KOPT-K1 (cell line): ENCODE results near the gene HMOX1.

Experiments
- H3K27ac ChIP-seq: fragments of 200-600 bp; sonication (generic); 2 replicates; pipeline ENCODE4 v1.5.1; 2016; ENCODE audit warnings: antibody characterized with exemption, mild to moderate bottlenecking, low read depth, low read length; ENCODE audit not compliant: poor library complexity, severe bottlenecking
- H3K36me3 ChIP-seq: fragments of 200-600 bp; sonication (generic); 2 replicates; pipeline ENCODE4 v1.5.1; 2017; ENCODE audit warnings: antibody characterized with exemption, mild to moderate bottlenecking, low read length, moderate library complexity; ENCODE audit not compliant: insufficient read depth
- H3K9me3 ChIP-seq: fragments of 200-600 bp; sonication (generic); 2 replicates; pipeline ENCODE4 v1.5.1; 2017; ENCODE audit warnings: antibody characterized with exemption, low read length, mild to moderate bottlenecking; ENCODE audit not compliant: insufficient read depth, poor library complexity, severe bottlenecking

The HMOX1 gene

DNA sequence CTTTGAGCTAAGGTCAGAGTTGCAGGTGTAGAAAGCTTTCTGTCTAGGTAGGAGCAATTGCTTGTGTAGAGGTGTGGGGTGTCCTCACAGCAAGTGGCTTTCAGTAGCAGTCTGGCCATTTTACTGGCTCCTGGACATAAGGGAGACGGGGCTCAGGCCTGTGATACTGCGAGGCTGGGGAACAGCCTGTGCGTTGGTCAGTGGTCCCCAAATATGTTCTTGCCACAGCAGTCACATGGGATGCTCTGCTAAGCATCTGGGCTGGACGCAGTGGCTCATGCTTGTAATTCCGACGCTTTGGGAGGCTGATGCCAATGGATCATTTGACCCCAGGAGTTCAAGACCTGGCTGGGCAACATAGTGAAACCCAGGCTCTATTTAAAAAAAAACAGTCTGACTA, 21.0 kb downstream of the HMOX1 start:
- H3K9me3 ChIP-seq, result no peaks in the 10 kb centered on the region
- H3K27ac ChIP-seq, result peak overlapping the region; percentile 96
- H3K36me3 ChIP-seq, result peaks cover 61% of the 10 kb centered on the region

- no peaks in the 10 kb centered on the region for H3K9me3 ChIP-seq
These were observed 22.5 kb downstream of the HMOX1 start for GRCh38 chr22:35403356-35403755.

DNA sequence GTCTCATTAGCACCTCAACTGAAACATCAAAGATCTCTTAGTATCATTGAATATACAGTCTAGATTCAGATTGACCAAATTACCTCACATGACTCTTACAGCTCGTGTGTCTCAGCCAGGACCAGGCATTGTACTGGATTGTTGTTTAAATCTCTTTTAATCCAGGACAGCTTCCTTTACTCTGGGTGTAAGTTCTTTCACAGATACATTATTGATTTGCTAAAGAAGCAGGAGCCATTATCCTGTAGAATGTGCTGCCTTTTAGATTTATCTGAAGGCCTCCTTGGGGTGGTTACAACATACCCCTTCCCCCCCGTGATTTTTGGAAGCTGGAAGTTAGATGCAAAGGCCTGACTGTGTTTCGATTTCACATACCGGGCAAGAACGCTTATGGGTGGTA, 23.3 kb downstream of the HMOX1 start:
- no peak overlapping the region for H3K27ac ChIP-seq
- peaks cover 84% of the 10 kb centered on the region for H3K36me3 ChIP-seq
- no peaks in the 10 kb centered on the region for H3K9me3 ChIP-seq

More at GRCh38 chr22:35403356-35403755, 22.5 kb downstream of the HMOX1 start:
- Histone ChIP-seq H3K27ac (no peak overlapping the region), H3K36me3 (peaks cover 76% of the 10 kb centered on the region)

GRCh38 chr22:35406443-35406842, 25.5 kb downstream of the HMOX1 start:
- H3K27ac ChIP-seq, result no peak overlapping the region
- peaks cover 100% of the 10 kb centered on the region for H3K36me3 ChIP-seq
- no peaks in the 10 kb centered on the region for H3K9me3 ChIP-seq

DNA sequence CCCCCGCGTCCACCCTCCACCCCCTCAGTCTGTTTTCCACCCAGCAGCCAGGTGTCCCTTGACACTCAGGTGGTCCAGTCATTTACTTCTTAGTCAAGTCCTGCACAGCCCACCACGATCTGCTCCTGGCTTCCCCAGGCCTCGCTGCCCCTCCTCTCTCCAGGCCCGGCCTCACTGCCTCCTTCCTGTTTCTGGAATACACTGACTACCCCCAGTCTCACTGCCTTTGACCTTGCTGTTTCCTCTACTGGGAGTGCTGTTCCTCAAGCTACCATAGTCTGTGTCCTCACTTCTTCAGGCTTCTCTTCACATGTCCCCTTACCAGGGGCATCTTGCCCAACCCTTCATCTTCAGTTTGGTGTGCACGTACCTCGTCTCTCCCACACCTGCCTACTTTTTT, 26.5 kb downstream of the HMOX1 start:
- Histone ChIP-seq H3K9me3 (no peaks in the 10 kb centered on the region), H3K27ac (no peak overlapping the region), H3K36me3 (peaks cover 100% of the 10 kb centered on the region)

- H3K36me3 ChIP-seq, result peaks cover 100% of the 10 kb centered on the region
- H3K27ac ChIP-seq, result no peak overlapping the region
- H3K9me3 ChIP-seq, result no peaks in the 10 kb centered on the region
These were observed 29.1 kb downstream of the HMOX1 start for GRCh38 chr22:35409783-35410662.

- peaks cover 100% of the 10 kb centered on the region for H3K36me3 ChIP-seq
- H3K9me3 ChIP-seq, result no peaks in the 10 kb centered on the region
- H3K27ac ChIP-seq, result no peak overlapping the region
These were observed 29.8 kb downstream of the HMOX1 start for GRCh38 chr22:35410663-35411034.

DNA sequence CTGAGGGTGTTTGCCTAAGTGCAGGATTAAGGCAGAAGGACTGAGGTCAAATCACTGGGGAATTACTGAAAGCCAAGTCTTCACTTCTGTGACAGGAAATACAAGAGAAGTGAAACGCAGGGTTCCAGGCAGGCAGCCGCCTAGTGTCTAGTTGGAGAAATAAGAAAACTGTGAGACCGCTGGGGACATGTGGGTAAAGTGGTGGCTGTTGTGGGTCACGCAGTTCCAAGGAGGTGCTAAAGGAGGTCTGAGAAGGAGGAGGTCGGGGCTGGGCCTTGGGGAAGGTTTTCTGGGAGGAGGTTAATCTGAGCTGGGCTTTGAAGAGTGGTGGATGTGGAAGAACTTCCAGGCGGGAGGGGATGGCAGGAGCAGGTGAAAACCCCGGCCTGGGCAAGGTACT, 30.2 kb downstream of the HMOX1 start:
- Histone ChIP-seq H3K27ac (no peak overlapping the region), H3K9me3 (no peaks in the 10 kb centered on the region), H3K36me3 (peaks cover 100% of the 10 kb centered on the region)

DNA sequence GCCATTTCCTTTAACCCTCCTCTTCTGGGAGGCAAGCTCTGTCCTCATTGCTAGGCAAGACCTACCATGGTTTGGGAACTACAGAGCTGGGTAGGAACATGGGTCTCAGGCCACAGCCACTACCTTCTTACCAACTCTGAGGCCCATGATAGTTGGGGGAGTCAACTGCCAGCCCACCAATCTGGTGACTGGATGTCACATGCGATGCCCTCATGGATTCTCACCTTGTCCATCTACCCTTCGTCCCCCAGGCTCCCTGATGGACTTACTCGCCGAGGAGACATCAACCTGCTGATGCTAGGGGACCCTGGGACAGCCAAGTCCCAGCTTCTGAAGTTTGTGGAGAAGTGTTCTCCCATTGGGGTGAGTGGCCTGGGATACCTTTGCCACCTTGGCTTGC, 32.7 kb downstream of the HMOX1 start:
- Histone ChIP-seq H3K9me3 (no peaks in the 10 kb centered on the region), H3K36me3 (peaks cover 97% of the 10 kb centered on the region), H3K27ac (no peak overlapping the region)

- H3K27ac ChIP-seq, result no peak overlapping the region
- peaks cover 97% of the 10 kb centered on the region for H3K36me3 ChIP-seq
- no peaks in the 10 kb centered on the region for H3K9me3 ChIP-seq
These were observed 36.7 kb downstream of the HMOX1 start for GRCh38 chr22:35417606-35418005.

DNA sequence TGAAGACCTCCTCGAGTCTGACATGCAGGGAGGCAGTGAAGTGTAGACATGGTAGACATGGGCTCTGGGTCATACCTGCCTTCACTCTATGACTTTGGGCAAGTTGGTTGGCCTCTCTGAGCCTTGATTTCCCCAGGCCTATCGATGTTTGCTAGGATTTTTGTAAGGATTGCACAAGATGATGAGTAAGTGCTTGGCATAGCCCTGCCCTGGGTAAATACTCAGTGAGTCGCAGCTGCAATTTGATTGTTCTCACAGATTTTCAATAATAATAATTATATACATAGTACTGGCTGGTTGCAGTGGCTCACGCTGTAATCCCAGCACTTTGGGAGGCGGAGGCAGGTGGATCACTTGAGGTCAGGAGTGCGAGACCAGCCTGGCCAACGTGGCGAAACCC, 37.2 kb downstream of the HMOX1 start:
- H3K27ac ChIP-seq, result no peak overlapping the region
- no peaks in the 10 kb centered on the region for H3K9me3 ChIP-seq
- H3K36me3 ChIP-seq, result peaks cover 97% of the 10 kb centered on the region

DNA sequence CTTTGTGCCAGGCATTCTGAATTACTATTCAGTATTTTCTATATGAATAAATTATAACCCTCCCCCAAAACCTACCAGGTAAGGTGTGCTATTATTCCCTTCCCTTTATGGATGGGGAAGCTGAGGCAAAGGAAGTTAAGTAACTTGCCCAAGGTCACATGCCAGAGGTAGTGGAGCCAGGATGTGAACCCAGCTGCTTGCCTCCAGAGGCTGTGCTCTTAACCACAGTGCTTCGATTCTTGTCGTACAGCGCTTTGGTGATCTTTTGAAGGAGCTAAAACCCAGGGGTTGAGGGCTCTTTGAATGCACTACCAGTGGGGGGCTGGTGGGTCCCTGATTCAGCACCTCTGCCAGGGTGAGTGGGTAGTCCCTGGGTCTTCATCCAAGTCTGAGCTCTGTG, 37.8 kb downstream of the HMOX1 start:
- H3K9me3 ChIP-seq, result no peaks in the 10 kb centered on the region
- peaks cover 97% of the 10 kb centered on the region for H3K36me3 ChIP-seq
- H3K27ac ChIP-seq, result peak overlapping the region; percentile 7

GRCh38 chr22:35419756-35420155, 38.9 kb downstream of the HMOX1 start:
- H3K9me3 ChIP-seq, result no peaks in the 10 kb centered on the region
- H3K36me3 ChIP-seq, result peaks cover 97% of the 10 kb centered on the region
- H3K27ac ChIP-seq, result no peak overlapping the region

DNA sequence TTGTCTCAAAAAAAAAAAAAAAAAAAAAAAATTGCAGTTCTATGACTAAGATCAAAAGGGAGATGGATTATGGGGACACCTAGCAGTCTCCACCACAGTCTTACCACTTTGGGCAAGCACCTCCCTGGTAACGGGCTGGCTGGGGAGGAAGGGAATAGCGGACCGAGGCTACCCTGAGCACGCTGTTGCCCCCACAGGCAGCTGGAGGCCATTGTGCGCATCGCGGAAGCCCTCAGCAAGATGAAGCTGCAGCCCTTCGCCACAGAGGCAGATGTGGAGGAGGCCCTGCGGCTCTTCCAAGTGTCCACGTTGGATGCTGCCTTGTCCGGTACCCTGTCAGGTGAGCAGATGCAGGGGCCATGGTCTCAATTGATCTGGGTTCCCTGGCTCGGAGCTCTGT, 40.2 kb downstream of the HMOX1 start:
- H3K27ac ChIP-seq, result no peak overlapping the region
- no peaks in the 10 kb centered on the region for H3K9me3 ChIP-seq
- H3K36me3 ChIP-seq, result peaks cover 97% of the 10 kb centered on the region

DNA sequence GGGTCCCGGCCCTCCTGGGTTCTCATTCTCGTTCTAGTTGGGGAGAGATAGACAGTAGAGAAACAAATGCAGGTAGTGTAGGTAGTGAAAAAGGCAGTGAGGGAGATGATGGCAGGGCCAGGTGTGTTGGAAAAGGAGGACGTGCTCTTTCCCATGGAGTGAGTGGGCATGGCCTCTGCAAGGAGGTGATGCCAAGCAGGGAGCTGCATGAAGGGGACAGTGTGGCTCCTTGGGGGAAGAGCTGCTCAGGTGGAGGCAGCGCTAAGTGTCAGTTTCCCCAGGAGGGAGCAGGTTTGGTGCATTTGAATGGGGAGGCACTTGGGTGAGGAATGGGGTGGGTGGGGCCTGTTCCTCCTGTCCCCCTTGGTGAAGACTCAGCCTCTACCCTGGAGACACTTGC, 41.2 kb downstream of the HMOX1 start:
- Histone ChIP-seq H3K27ac (no peak overlapping the region), H3K36me3 (peaks cover 97% of the 10 kb centered on the region), H3K9me3 (no peaks in the 10 kb centered on the region)

- Histone ChIP-seq H3K27ac (no peak overlapping the region), H3K9me3 (no peaks in the 10 kb centered on the region), H3K36me3 (peaks cover 92% of the 10 kb centered on the region)
These were observed 42.0 kb downstream of the HMOX1 start for GRCh38 chr22:35422936-35423335.
